GM12892 (cell line): ENCODE results near the gene TMEM107.
A peak's percentile ranks its signal among the peaks of the same experiment; 100 is the strongest.

ENCODE experiments used
- POLR2A ChIP-seq: IDR thresholded peaks from 2 replicates; pipeline ENCODE4 v1.6.1; 2011; ENCODE audit warnings: low read depth, low read length, control low read depth
- POLR2AphosphoS5 ChIP-seq: IDR thresholded peaks from 2 replicates; pipeline ENCODE4 v1.6.1; 2011; ENCODE audit warnings: low read depth, low read length, control low read depth
- TAF1 ChIP-seq: IDR thresholded peaks from 2 replicates; pipeline ENCODE4 v1.6.1; 2011; ENCODE audit warnings: low read depth, mild to moderate bottlenecking, control low read depth, low read length, borderline replicate concordance

DNA sequence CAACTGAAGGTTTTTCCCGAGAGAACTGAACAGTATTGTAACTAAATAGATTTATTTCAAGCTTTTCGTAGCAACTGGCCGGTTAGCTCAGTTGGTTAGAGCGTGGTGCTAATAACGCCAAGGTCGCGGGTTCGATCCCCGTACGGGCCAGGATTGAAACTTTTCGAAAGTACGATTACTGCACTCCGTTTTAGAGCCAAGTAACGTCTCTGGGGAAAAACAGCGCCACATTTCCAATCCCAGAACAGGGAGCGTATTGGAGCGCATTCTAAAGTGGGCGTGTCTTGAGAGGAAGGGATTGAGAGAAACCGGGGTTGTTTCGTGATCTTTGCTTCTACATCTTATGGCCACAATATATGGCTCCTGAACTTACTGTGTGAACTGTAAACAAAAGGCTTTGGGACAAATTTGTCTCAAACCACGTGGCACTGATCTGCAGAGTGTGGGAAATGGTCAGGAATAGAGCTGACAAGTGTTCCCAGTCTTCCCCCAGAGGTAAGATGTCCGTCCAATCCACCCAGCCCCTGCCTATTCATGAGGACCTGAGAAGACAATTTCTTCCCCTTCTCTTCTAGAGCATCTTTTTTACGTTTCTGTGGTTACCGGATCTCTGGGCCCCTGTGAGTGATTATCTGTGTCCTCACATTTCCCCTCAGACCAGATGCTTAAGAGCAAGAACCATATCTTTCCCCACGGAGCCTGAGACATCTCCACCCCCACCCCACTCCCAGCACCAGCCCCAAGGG lies 11.5 kb upstream of the TMEM107 start:
- TF ChIP-seq TAF1 (no peak), POLR2A (peak; percentile 69), POLR2AphosphoS5 (peak; percentile 40; the same call in 1 of the 2 replicates)
